GM13977 (cell line): ENCODE data around the gene YBX1.

Experiments used
- DNase-seq: peaks from one replicate; pipeline ENCODE4 v3.0.0; 2012; ENCODE audit warnings: low spot score
- CTCF ChIP-seq: IDR thresholded peaks from 2 replicates; pipeline ENCODE4 v1.5.1; 2012; ENCODE audit warnings: mild to moderate bottlenecking, control low read depth; ENCODE audit not compliant: insufficient read depth; ENCODE audit errors: extremely low read depth, missing control alignments
- in situ Hi-C: fragments of 300-500 bp; cut with MboI; formaldehyde crosslinking; loops from one replicate; pipeline ENCODE4 v1.12.0; 2022; ENCODE audit warnings: low sequenced_read_pairs, low pct_unique_long_range_greater_than_20kb, mixed read lengths, inconsistent platforms; ENCODE audit not compliant: unreplicated experiment

YBX1 gene

DNA sequence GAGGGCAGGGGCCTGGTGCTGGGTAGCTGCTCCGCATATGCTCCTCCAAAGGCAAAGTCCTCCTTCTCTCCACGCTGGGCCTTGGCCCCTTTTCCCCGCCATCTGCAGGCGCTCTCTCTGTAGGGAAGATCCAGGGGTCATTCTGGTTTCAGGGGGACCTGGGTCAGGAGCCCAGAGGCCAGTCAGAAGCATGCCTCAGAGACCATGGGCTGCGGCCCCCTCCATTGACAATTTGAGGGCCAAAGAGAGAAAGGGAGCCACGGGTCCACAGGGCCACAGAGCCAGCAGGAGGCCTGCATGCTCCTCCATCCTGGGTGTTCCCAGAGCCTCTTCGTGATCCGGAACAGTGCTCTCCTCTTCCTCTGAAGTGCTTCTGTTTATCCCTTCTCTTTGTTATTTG is 59.9 kb downstream of the YBX1 start:
- DNase-seq = no peak
- TF ChIP-seq CTCF = no peak
- in situ Hi-C loops = loop anchor here (10.0 to 25.0 kb wide), 2 partner anchors 167 to 405 kb away; partner anchors contain the start of gene FOXJ3

DNA sequence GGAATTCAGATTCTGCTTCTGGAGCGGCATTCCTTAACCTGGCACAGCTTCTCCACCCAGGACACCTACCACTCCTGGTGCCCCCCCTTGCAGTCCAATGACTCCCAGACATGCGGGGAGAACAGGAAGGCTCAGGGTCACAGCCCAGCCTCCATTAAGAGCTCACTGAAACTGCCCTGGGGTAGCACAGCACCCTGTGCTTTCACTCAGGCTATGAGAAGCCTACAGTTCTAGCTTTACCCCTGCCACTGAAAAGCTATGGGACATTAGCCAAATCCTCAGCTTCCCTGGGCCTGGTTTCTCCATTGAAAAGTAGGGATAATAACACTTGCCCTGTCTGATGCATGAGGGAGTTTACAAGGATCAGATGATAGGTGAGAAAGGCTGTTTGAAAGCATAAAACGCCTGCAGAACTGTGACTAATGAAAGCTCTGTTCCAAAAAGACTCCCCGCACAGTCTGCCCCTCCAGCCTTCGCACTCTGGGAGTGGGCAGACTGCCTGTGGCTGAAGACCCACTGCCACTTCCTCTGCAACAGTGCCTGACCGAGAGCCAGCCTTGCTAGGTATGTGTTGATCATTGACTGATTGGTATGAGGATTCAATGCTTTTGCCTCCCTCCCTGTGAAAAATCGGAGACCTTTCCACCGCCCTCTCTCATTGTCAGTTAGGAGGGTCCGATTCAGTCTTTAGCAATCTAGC is 60.5 kb downstream of the YBX1 start:
- TF ChIP-seq CTCF = no peak
- in situ Hi-C loops = loop anchor here (10.0 to 25.0 kb wide), 2 partner anchors 168 to 405 kb away; partner anchors contain the start of gene FOXJ3
- no peak for DNase-seq

GRCh38 chr1:42743317-42744147 is 61.3 kb downstream of the YBX1 start:
- no peak for TF ChIP-seq CTCF
- in situ Hi-C loops = loop anchor here (10.0 to 25.0 kb wide), 2 partner anchors 169 to 406 kb away; partner anchors contain the start of gene FOXJ3
- DNase-seq = no peak

DNA sequence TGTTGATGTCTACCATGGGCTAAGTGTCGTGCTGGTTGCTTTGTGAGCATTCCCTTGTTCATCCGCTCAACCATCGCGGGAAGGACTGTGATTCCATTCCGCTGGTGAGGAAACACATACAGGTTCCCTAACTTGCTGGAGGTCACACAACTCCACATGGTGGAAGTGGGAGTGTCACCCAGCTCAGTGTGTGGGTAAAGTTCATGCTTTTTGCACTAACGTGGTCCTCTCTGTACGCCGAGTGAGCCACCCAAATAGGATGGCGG is 61.9 kb downstream of the YBX1 start:
- in situ Hi-C loops = loop anchor here (10.0 to 25.0 kb wide), 2 partner anchors 169 to 407 kb away; partner anchors contain the start of gene FOXJ3
- TF ChIP-seq CTCF = no peak
- DNase-seq = no peak

DNA sequence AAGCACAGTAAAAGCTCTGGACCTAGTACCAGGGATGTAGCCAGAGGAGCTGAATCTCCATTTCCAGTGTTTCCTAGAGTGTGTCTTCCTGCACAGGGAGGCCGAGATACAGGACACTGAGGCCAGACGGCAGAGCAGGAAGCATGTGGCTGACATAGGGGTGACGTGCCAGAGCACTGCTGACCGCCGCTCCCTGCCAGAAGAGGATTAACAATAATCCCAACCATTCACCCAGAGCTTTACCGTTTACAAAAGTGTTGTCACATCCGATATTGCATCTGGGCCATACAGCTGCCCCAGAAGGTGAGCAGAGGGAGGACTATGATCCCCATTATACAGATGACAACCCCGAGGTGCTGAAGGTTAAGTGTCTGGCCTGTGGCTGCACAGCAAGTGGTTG is 63.6 kb downstream of the YBX1 start:
- TF ChIP-seq CTCF = no peak
- DNase-seq = no peak
- in situ Hi-C loops = loop anchor here (10.0 to 25.0 kb wide), 2 partner anchors 171 to 409 kb away; partner anchors contain the start of gene FOXJ3

GRCh38 chr1:42746436-42747105 is 64.4 kb downstream of the YBX1 start:
- in situ Hi-C loops = loop anchor here (10.0 to 25.0 kb wide), 2 partner anchors 172 to 409 kb away; partner anchors contain the start of gene FOXJ3
- no peak for DNase-seq
- no peak for TF ChIP-seq CTCF
